Measurements from ENCODE around the gene KCNQ1.

DNA sequence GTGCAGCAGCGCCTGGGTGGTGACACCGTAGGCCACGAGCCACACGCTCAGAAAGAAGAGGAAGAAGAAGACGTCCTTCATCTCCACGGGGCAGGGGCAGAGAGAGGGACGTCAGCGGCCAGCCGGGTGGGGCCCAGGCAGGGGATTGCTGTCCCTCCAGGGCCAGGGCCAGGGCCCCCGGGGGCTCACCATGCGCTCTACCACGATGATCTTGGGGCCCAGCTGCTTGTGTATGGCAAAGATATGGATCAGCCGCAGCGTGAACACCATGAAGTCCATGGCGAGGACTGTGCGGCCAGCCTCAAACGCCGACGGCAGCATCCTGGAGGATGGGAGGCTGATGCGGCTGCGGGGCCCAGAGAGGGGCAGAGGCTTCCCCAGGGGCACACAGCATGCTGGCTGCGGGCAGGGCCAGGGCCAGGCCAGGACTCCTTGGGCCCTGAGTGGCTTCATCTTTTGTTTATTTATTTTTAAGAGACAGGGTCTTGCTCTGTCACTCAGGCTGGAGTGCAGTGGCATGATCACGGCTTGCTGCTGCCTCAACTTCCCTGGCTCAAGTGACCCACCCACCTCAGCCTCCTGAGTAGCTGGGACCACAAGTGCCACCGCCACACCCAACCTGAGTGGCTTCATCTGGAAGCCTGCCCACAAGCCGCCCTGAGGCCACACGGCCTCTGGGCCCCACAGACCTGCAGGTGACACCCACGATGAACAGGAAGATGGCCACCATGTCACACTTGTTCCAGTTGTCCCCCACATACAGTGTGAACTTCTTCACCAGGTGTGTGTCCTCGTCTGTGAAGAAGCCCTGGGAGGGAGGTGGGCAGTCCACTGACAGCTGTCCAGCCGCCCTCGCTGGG, 33.1 kb upstream of the KCNQ1 start:
- TF ChIP-seq POLR2A (IDR thresholded peaks at IDR 0.05; ENCODE audit: low read depth, low read length) (no peak), POLR2AphosphoS5 (IDR thresholded peaks at IDR 0.05; ENCODE audit: low read depth, low read length) (no peak), TAF1 (IDR thresholded peaks at IDR 0.05; ENCODE audit: low read depth, low read length) (no peak)

Data from GM12891 (cell line).